H1 (cell line): Measurements from ENCODE around the gene VSNL1. TPM values are rescaled to one million over a fixed set of nuclear protein-coding genes. Genes with fewer than 3 reads are reported as not detected.

ENCODE experiments used
- KDM1A ChIP-seq: fragments of 200-600, 300-600 bp; sonication (generic); IDR thresholded peaks from 2 replicates; pipeline ENCODE4 v1.7.1; 2016; ENCODE audit warnings: mild to moderate bottlenecking, low read length, borderline replicate concordance
- KDM4A ChIP-seq: IDR thresholded peaks from one replicate; pipeline ENCODE4 v1.7.1; 2012; ENCODE audit warnings: low read depth, mild to moderate bottlenecking, moderate library complexity, low read length, inconsistent platforms; ENCODE audit not compliant: severe bottlenecking
- SAP30 ChIP-seq: fragments of 300-600 bp; sonication (generic); IDR thresholded peaks from 2 replicates; pipeline ENCODE4 v1.7.1; 2012; ENCODE audit warnings: low read length, moderate library complexity, mild to moderate bottlenecking, inconsistent platforms; ENCODE audit not compliant: insufficient read depth, insufficient replicate concordance
- polyA plus RNA-seq, 7 experiments: library from polyadenylated mRNA; depleted of rRNA in 3 of 7; stranded (reverse) in 5 of 7; unstranded in 2 of 7; fragments of >200 nt in 5 of 7; fragments of 200-250 nt in 2 of 7; gene quantifications; 1 replicate in 5 of 7; 2 replicates in 1 of 7; 4 replicates in 1 of 7; pipeline versions ENCODE4 v1.2.1 to v1.2.3, GENCODE V29; 2011 to 2013; ENCODE audit warnings: missing spikeins in 2 of 7, mixed read lengths in 2 of 7
- total RNA-seq: library from RNA; stranded (reverse); fragmentation: NEBNext Ultra II Directional; extraction: Animal tissue kit (Norgen Biotek cat#: 25700); gene quantifications from 2 replicates; pipeline ENCODE4 v1.2.1, GENCODE V29; 2021

The VSNL1 gene
- total and polyA plus RNA-seq, 2 of the 8 experiments (the other 6 are each of a cell fraction or from before 2014, with no cell fraction given): 49.4 to 108 TPM

DNA sequence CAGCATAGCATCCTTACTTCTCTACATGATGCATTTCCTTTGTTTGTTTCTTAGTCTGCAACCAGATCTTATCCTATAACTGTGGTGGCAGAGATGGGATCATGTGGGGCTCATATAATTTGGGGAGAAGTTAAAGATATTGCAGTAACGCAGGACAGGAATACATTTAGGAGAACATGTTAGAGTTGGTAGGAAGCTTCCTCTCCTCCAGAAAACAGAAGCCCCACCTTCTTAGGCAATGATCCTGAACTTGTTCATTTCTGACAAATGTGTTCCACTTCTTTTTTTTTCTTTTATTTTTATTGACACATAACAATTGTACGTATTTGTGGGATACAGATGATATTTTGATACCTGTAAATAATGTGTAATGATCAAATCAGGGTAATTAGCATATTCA lies 99.9 kb downstream of the VSNL1 start (continued):
- TF ChIP-seq KDM1A: no peak
- TF ChIP-seq SAP30: no peak
- TF ChIP-seq KDM4A: no peak
